Ovary (tissue), 3 donors: ENCODE results near the gene SHISA6.

Experiments
- POLR2A ChIP-seq: fragments of 450-650 bp; IDR thresholded peaks from one replicate; pipeline ENCODE4 v1.6.1; 2017; ENCODE audit warnings: antibody characterized with exemption, mild to moderate bottlenecking, moderate library complexity
- TF ChIP-seq, protein P1 (sequence below), 3 donors: fragments of 450-650 bp in 2 of 3; fragments of 200-600 bp in 1 of 3; IDR thresholded peaks; one replicate each; pipeline versions ENCODE4 v1.5.1 to v1.8.0; 2016 to 2022; ENCODE audit warnings: antibody characterized with exemption in 3 of 3, mild to moderate bottlenecking in 1 of 3
- donor health status: DM: no; HTN: no; CAD: no.

GRCh38 chr17:11330826-11331225, 89.8 kb downstream of the SHISA6 start:
- no peak for TF ChIP-seq POLR2A
- TF ChIP-seq, protein P1, sequence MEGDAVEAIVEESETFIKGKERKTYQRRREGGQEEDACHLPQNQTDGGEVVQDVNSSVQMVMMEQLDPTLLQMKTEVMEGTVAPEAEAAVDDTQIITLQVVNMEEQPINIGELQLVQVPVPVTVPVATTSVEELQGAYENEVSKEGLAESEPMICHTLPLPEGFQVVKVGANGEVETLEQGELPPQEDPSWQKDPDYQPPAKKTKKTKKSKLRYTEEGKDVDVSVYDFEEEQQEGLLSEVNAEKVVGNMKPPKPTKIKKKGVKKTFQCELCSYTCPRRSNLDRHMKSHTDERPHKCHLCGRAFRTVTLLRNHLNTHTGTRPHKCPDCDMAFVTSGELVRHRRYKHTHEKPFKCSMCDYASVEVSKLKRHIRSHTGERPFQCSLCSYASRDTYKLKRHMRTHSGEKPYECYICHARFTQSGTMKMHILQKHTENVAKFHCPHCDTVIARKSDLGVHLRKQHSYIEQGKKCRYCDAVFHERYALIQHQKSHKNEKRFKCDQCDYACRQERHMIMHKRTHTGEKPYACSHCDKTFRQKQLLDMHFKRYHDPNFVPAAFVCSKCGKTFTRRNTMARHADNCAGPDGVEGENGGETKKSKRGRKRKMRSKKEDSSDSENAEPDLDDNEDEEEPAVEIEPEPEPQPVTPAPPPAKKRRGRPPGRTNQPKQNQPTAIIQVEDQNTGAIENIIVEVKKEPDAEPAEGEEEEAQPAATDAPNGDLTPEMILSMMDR (IDR thresholded peaks at IDR 0.05), result no peak
